HG03280 (cell line): ENCODE data around the gene MITF.
"Not testable (repeated sequence)": the region's sequence is repeated elsewhere in the genome, so short reads cannot be mapped to it uniquely, and the experiment has no call there.

Experiments used
- ATAC-seq: cut with Tn5 transposase; IDR thresholded peaks from one replicate; pipeline ENCODE4 v1.9.1; 2021; ENCODE audit warnings: mild to moderate bottlenecking, moderate library complexity; ENCODE audit not compliant: unreplicated experiment

Gene MITF

GRCh38 chr3:69784954-69785514, 45.8 kb downstream of the MITF start:
- ATAC-seq: no peak

- ATAC-seq: no peak
Measured at GRCh38 chr3:69785769-69786320, 46.6 kb downstream of the MITF start.

GRCh38 chr3:69786854-69787253, 47.6 kb downstream of the MITF start:
- no peak for ATAC-seq

- ATAC-seq: no peak
Measured at GRCh38 chr3:69787436-69788168, 48.3 kb downstream of the MITF start.

GRCh38 chr3:69791106-69791505, 51.8 kb downstream of the MITF start:
- ATAC-seq: no peak

GRCh38 chr3:69791919-69792399, 52.7 kb downstream of the MITF start:
- ATAC-seq: no peak

GRCh38 chr3:69796126-69796525, 56.9 kb downstream of the MITF start:
- not testable (repeated sequence) for ATAC-seq

GRCh38 chr3:69803681-69804270, 64.5 kb downstream of the MITF start:
- no peak for ATAC-seq

GRCh38 chr3:69805491-69805890, 66.2 kb downstream of the MITF start:
- ATAC-seq: no peak

- ATAC-seq: no peak
Measured at GRCh38 chr3:69806735-69807438, 67.6 kb downstream of the MITF start.

GRCh38 chr3:69807674-69808073, 68.4 kb downstream of the MITF start:
- no peak for ATAC-seq

GRCh38 chr3:69809076-69809835, 70.0 kb downstream of the MITF start:
- no peak for ATAC-seq

GRCh38 chr3:69811452-69812401, 72.5 kb downstream of the MITF start:
- ATAC-seq: no peak

- ATAC-seq: no peak
Measured at GRCh38 chr3:69815970-69816369, 76.7 kb downstream of the MITF start.

- ATAC-seq: no peak
Measured at GRCh38 chr3:69817988-69818387, 78.7 kb downstream of the MITF start.

GRCh38 chr3:69819282-69819681, 80.0 kb downstream of the MITF start:
- no peak for ATAC-seq

- ATAC-seq: no peak
Measured at GRCh38 chr3:69821133-69821532, 81.9 kb downstream of the MITF start.

GRCh38 chr3:69823743-69824142, 84.5 kb downstream of the MITF start:
- no peak for ATAC-seq

- no peak for ATAC-seq
Measured at GRCh38 chr3:69825446-69825845, 86.2 kb downstream of the MITF start.
